ENCODE measurements around the gene RAB33B. TPM values are rescaled to one million over a fixed set of nuclear protein-coding genes. Genes with fewer than 3 reads are reported as not detected.

The RAB33B gene
- polyA plus RNA-seq, 3 donors from 2014 or later, result 2.8 to 6.8 (median 3.8) TPM

DNA sequence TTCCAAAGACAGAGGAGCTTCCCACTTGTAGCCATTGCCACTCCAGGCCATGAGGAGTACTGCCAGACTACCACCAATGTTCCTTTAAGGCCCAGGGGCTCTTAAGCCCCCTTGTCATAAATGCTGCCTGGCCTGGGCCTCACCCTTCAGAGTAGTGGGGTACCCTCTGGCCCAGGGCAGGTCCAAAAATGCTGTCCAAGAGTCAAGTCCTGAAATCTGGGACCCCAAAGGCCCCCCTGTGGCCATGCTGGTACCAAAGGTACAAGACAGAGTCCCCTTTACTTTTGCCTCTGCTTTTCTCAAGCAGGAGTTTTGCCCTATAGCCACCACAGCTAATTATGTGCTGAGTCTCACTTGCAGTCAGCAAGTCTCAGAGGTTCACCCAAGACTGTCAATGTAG lies 16.4 kb downstream of the RAB33B start:
- Mint-ChIP-seq H3K27me3 (ENCODE audit: low read depth in 3 of 3) (no peaks in the 10 kb centered on the region), H3K36me3 (peaks cover 28 to 42% (median 39%) of the 10 kb centered on the region in 3 donors), H3K4me1 (peaks cover 17 to 44% of the 10 kb centered on the region in 2 donors), H3K27ac (no peak overlapping the region), H3K4me3 (no peak overlapping the region), H3K9me3 (peaks cover 5 to 15% (median 11%) of the 10 kb centered on the region in 6 donors)
- DNase-seq, result no peak

DNA sequence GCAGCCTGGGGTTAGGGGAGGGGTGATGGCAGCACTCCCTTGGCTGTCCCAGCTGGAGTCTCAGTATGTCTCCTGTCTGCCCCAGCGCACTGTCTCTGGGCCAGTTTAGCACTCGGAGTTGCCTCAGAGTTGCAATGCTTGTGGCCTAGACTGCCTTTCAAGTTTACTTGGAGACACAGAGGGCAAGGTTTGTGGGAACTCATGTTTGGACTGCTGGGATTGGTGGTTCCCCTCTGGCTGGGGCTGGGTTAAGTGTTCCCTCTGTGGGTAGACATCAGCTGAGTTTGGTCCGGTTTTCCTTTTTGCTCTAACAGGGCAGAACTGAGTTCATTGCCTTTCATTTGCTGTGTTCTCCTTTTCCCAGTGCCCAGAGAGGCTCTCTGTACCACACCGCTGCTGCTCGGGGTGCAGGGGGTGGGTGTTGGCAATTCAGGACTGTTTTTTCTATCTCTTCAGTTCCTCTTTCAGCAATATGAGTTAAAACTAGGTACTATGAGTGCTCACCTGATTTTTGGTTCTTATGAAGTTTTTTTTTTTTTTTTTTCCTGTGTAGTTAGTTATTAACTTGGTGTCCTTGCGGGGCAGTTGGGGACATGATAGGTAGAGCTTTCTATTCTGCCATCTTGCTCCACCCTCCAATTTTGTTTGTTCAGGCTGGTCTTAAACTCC lies 17.2 kb downstream of the RAB33B start:
- no peak for DNase-seq
- H3K4me3 Mint-ChIP-seq, result no peak overlapping the region
- no peaks in the 10 kb centered on the region for H3K27me3 Mint-ChIP-seq (ENCODE audit: low read depth in 3 of 3)
- no peak overlapping the region for H3K27ac Mint-ChIP-seq
- H3K4me1 Mint-ChIP-seq, result peaks cover 13 to 42% of the 10 kb centered on the region in 2 donors
- H3K9me3 Mint-ChIP-seq, result peaks cover 5 to 15% (median 11%) of the 10 kb centered on the region in 6 donors
- H3K36me3 Mint-ChIP-seq, result peaks cover 28 to 42% (median 39%) of the 10 kb centered on the region in 3 donors

DNA sequence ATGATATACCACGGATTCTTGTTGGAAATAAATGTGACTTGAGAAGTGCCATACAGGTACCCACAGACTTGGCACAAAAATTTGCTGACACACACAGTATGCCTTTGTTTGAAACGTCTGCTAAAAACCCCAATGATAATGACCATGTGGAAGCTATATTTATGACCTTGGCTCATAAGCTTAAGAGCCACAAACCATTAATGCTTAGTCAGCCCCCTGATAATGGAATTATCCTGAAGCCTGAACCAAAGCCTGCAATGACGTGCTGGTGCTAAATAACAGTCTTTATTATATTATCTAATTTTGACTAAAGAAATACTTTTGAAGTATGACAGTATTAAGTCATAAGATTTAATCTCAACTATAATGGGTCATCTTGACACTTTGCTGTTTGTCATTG lies 18.9 kb downstream of the RAB33B start:
- Mint-ChIP-seq H3K36me3 (peaks cover 28 to 44% (median 44%) of the 10 kb centered on the region in 3 donors), H3K27me3 (ENCODE audit: low read depth in 3 of 3) (no peaks in the 10 kb centered on the region), H3K4me1 (peaks cover 13 to 40% of the 10 kb centered on the region in 2 donors), H3K9me3 (peaks cover 4 to 15% (median 11%) of the 10 kb centered on the region in 6 donors), H3K4me3 (no peak overlapping the region), H3K27ac (peak overlapping the region in 1 of 6 donors; percentile 2)
- DNase-seq, result no peak

GRCh38 chr4:139476363-139476762 lies 22.4 kb downstream of the RAB33B start:
- Mint-ChIP-seq H3K9me3 (no peaks in the 10 kb centered on the region), H3K4me1 (peaks cover under 1 to 14% of the 10 kb centered on the region in 2 donors), H3K36me3 (peaks cover 16 to 23% (median 21%) of the 10 kb centered on the region in 3 donors), H3K27ac (no peak overlapping the region), H3K27me3 (ENCODE audit: low read depth in 3 of 3) (no peaks in the 10 kb centered on the region), H3K4me3 (no peak overlapping the region)
- DNase-seq, result no peak

- peaks cover 0 to 6% (median 1%) of the 10 kb centered on the region in 3 donors for H3K27me3 Mint-ChIP-seq (ENCODE audit: low read depth in 3 of 3)
- no peak for DNase-seq
- H3K4me3 Mint-ChIP-seq, result no peak overlapping the region
- H3K9me3 Mint-ChIP-seq, result no peaks in the 10 kb centered on the region
- no peak overlapping the region for H3K27ac Mint-ChIP-seq
- H3K4me1 Mint-ChIP-seq, result no peaks in the 10 kb centered on the region
- peaks cover 0 to 3% (median 3%) of the 10 kb centered on the region in 3 donors for H3K36me3 Mint-ChIP-seq
These were observed 27.5 kb downstream of the RAB33B start for GRCh38 chr4:139481465-139481864.

DNA sequence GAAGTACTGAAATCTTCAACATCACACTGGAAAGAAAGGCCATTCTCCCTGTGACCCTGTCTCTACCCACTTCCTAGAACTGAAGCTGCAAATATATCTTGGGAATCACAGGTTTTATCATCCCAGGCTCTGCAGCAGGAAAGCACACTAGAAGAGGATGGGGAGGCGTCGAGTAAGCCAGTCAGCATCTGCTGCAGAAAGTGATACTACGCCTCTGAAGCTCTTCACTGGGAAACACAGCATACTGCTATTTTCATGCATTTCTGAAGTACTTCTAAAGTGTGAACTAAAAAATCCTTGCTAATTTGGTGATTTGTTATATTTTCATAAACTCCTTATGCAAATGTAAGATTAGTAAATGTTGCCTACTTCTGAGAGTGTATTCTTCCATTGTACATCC lies 29.1 kb downstream of the RAB33B start:
- Mint-ChIP-seq H3K27me3 (ENCODE audit: low read depth in 3 of 3) (peaks cover 0 to 6% (median 1%) of the 10 kb centered on the region in 3 donors), H3K9me3 (no peaks in the 10 kb centered on the region), H3K4me3 (no peak overlapping the region), H3K27ac (no peak overlapping the region), H3K4me1 (no peaks in the 10 kb centered on the region), H3K36me3 (peaks cover 0 to 2% (median 0%) of the 10 kb centered on the region in 3 donors)
- no peak for DNase-seq

DNA sequence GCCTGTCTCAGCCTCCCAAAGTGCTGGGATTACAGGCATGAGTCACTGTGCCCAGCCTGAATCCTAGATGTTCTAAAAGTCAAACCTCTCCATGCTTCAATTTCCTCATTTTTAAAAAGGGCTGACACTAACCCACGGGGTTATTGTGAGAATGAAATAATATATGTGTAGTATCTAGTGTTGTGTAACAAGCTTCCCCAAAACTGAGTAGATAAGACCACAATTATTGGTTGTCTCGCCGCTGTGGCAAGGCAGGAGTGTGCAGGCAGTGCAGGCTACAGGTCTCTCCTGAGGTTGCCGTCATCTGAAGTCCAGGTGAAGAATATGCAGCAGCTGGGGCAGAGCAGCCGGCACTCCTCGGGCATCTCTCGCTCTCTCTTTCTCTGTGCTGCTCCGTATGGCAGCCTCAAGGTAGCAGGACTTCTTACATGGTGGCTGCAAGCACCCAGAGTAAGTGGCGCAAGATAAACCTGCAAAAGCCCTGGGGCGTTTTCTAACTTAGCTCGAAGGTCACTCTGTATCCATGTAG lies 30.9 kb downstream of the RAB33B start:
- Mint-ChIP-seq H3K27ac (no peak overlapping the region), H3K4me1 (no peaks in the 10 kb centered on the region)
- no peak for DNase-seq

GRCh38 chr4:139488442-139488841 lies 34.5 kb downstream of the RAB33B start:
- no peak overlapping the region for H3K4me3 Mint-ChIP-seq
- no peak overlapping the region for H3K27ac Mint-ChIP-seq
- H3K9me3 Mint-ChIP-seq, result no peaks in the 10 kb centered on the region
- no peaks in the 10 kb centered on the region for H3K4me1 Mint-ChIP-seq
- H3K27me3 Mint-ChIP-seq (ENCODE audit: low read depth in 3 of 3), result peaks cover 0 to 10% (median 5%) of the 10 kb centered on the region in 3 donors
- DNase-seq, result no peak
- peaks cover 0 to 3% (median 0%) of the 10 kb centered on the region in 3 donors for H3K36me3 Mint-ChIP-seq

More for the DNA sequence above, 30.9 kb downstream of the RAB33B start:
- H3K27me3 Mint-ChIP-seq (ENCODE audit: low read depth in 3 of 3), result peaks cover 0 to 6% (median 1%) of the 10 kb centered on the region in 3 donors
- no peak overlapping the region for H3K4me3 Mint-ChIP-seq
- no peaks in the 10 kb centered on the region for H3K9me3 Mint-ChIP-seq
- H3K36me3 Mint-ChIP-seq, result peaks cover 0 to 3% (median 0%) of the 10 kb centered on the region in 3 donors

DNA sequence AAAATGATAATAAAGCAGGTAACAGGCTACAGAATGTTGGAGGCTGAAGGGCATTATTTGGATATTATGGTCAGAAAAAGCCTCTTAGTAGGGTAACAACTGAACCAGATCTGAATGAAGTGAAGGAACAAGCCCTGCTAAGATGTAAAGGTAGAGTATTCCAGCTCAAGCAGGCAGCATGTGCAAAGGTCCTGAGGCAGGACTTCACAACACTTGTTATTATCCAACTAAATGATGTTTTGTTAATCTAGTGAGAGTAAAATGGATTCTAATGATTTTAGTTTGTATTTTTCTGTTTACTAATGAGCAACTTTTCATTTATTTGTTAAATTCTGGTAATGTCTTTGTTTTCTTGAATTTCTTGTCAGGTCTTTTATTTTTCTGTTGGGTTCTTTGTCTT lies 35.7 kb downstream of the RAB33B start:
- peaks cover 0 to 3% (median 0%) of the 10 kb centered on the region in 3 donors for H3K36me3 Mint-ChIP-seq
- no peaks in the 10 kb centered on the region for H3K9me3 Mint-ChIP-seq
- no peaks in the 10 kb centered on the region for H3K4me1 Mint-ChIP-seq
- peaks cover 1 to 9% (median 5%) of the 10 kb centered on the region in 3 donors for H3K27me3 Mint-ChIP-seq (ENCODE audit: low read depth in 3 of 3)
- no peak overlapping the region for H3K4me3 Mint-ChIP-seq
- no peak overlapping the region for H3K27ac Mint-ChIP-seq
- DNase-seq, result no peak

DNA sequence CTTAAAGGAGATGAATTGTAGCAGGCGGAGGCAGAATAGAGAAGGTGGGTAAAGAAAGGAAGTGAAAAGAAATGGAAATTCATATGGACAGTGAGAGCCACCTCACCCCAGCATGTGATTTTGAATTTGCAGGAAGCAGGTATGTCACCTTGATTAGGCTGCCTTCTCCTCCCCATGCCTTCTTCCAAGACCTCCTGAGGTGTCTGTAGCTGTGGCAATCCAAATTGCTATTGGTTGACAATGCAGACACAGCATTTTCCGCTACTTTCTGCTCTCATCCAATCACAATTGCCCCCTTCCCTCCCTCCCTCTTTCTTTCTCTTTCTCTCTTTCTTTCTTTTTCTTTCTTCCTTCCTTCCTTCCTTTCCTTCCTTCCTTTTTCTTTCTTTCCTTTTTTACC lies 38.5 kb downstream of the RAB33B start:
- H3K27ac Mint-ChIP-seq, result no peak overlapping the region
- H3K27me3 Mint-ChIP-seq (ENCODE audit: low read depth in 3 of 3), result peaks cover 1 to 5% (median 4%) of the 10 kb centered on the region in 3 donors
- H3K4me1 Mint-ChIP-seq, result no peaks in the 10 kb centered on the region
- no peak overlapping the region for H3K4me3 Mint-ChIP-seq
- no peaks in the 10 kb centered on the region for H3K9me3 Mint-ChIP-seq
- no peak for DNase-seq
- H3K36me3 Mint-ChIP-seq, result peaks cover 0 to 3% (median 0%) of the 10 kb centered on the region in 3 donors

DNA sequence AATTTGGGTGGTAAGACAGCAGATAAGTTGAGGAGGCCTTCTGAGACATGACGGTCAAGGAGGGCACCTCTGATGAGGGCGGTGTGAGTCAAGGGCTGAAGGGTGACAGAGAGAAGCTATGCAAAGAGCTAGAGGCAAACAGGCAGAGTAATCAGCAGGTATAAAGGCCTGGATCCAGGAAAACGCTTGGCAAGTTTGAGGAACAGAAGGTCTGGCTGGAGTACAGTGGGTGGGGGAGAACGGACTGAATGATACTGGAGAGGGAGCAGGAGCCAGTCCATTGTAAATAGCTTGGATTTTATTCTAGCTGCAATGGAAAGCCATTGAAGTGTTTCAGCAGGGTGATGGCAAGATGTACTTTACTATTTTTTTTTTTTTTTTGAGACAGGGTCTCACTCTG lies 39.3 kb downstream of the RAB33B start:
- H3K9me3 Mint-ChIP-seq, result no peaks in the 10 kb centered on the region
- no peak overlapping the region for H3K4me3 Mint-ChIP-seq
- no peaks in the 10 kb centered on the region for H3K36me3 Mint-ChIP-seq
- H3K27ac Mint-ChIP-seq, result no peak overlapping the region
- DNase-seq, result no peak
- peaks cover 1 to 5% (median 4%) of the 10 kb centered on the region in 3 donors for H3K27me3 Mint-ChIP-seq (ENCODE audit: low read depth in 3 of 3)
- peaks cover 4 to 5% of the 10 kb centered on the region in 2 donors for H3K4me1 Mint-ChIP-seq

- no peak for DNase-seq
- Mint-ChIP-seq H3K4me1 (peaks cover 5 to 10% of the 10 kb centered on the region in 2 donors), H3K27ac (peak overlapping the region in 1 of 6 donors; percentile 2), H3K9me3 (no peaks in the 10 kb centered on the region), H3K27me3 (ENCODE audit: low read depth in 3 of 3) (peaks cover 0 to 3% (median 1%) of the 10 kb centered on the region in 3 donors), H3K36me3 (no peaks in the 10 kb centered on the region), H3K4me3 (no peak overlapping the region)
These were observed 45.3 kb downstream of the RAB33B start for GRCh38 chr4:139499186-139499585.

DNA sequence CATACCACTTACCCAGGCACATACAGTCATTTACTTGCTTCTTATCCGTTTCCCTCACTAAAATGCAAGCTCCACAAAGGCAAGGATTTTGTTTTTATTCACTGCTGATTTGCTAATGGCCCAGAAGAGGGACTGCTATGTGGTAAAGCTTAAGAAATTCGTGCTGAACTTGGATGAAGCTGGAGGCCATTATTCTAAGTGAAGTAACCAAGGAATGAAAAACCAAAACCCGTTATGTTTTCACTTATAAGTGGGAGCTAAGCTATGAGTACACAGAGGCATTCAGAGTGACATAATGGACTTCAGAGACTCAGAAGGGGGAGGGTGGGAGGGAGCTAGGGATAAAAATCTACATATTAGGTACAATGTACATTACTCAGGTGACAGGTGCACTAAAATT lies 47.2 kb downstream of the RAB33B start:
- DNase-seq, result no peak

DNA sequence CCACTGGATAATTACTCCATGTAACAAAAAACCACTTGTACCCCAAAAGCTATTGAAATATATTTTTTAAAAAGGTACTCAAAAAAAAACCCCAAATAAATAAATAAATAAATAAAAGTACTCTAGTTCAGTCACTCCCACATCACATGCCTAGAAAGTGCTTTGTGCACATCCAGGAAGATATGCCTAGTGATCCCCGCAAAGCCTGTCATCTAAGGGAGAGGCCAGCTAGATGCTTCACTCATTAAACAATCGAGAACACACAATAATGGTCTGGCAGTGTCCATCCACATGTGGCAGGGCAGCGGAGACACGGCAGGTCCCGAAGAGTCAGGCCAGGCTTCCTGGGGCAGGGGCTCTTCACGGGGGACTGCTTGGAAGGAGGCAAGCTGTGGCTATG lies 47.6 kb downstream of the RAB33B start:
- Mint-ChIP-seq H3K36me3 (no peaks in the 10 kb centered on the region), H3K27me3 (ENCODE audit: low read depth in 3 of 3) (peaks cover 1 to 7% (median 2%) of the 10 kb centered on the region in 3 donors), H3K27ac (peak overlapping the region in 1 of 6 donors; percentile 20), H3K4me3 (no peak overlapping the region), H3K9me3 (no peaks in the 10 kb centered on the region), H3K4me1 (peaks cover 5 to 10% of the 10 kb centered on the region in 2 donors)
- no peak for DNase-seq

More for the DNA sequence above, 47.2 kb downstream of the RAB33B start:
- Mint-ChIP-seq H3K27ac (no peak overlapping the region), H3K9me3 (no peaks in the 10 kb centered on the region), H3K27me3 (ENCODE audit: low read depth in 3 of 3) (peaks cover 1 to 7% (median 2%) of the 10 kb centered on the region in 3 donors), H3K36me3 (no peaks in the 10 kb centered on the region), H3K4me1 (peaks cover 5 to 10% of the 10 kb centered on the region in 2 donors), H3K4me3 (no peak overlapping the region)

All from immature natural killer cell (primary cell).